ENCODE data around the gene NHP2.
"Not testable (repeated sequence)": the region's sequence is repeated elsewhere in the genome, so short reads cannot be mapped to it uniquely, and the experiment has no call there.

The NHP2 gene

GRCh38 chr5:178153530-178154340 is at the start of gene NHP2:
TSS of gene NHP2 (minus strand) at chr5:178153885. CDS start at chr5:178153817, 68 bp downstream.
- DNase-seq = peak; percentile 98

- DNase-seq = no peak
Measured at GRCh38 chr5:178202541-178202940, 48.9 kb upstream of the NHP2 start.

- DNase-seq = no peak
Measured at GRCh38 chr5:178201927-178202235, 48.2 kb upstream of the NHP2 start.

GRCh38 chr5:178201221-178201926 is 47.7 kb upstream of the NHP2 start:
- DNase-seq = no peak

- no peak for DNase-seq
Measured at GRCh38 chr5:178199581-178200434, 46.1 kb upstream of the NHP2 start.

GRCh38 chr5:178198706-178199105 is 45.0 kb upstream of the NHP2 start:
- DNase-seq = no peak

- not testable (repeated sequence) for DNase-seq
Measured at GRCh38 chr5:178198151-178198550, 44.5 kb upstream of the NHP2 start.

- DNase-seq = no peak
Measured at GRCh38 chr5:178196986-178197385, 43.3 kb upstream of the NHP2 start.

- no peak for DNase-seq
Measured at GRCh38 chr5:178196281-178196812, 42.7 kb upstream of the NHP2 start.

- no peak for DNase-seq
Measured at GRCh38 chr5:178194026-178194425, 40.3 kb upstream of the NHP2 start.

- DNase-seq = no peak
Measured at GRCh38 chr5:178193251-178193809, 39.6 kb upstream of the NHP2 start.

GRCh38 chr5:178192787-178193186 is 39.1 kb upstream of the NHP2 start:
- DNase-seq = no peak

GRCh38 chr5:178192244-178192643 is 38.6 kb upstream of the NHP2 start:
- DNase-seq = no peak

- no peak for DNase-seq
Measured at GRCh38 chr5:178191661-178192060, 38.0 kb upstream of the NHP2 start.

GRCh38 chr5:178189433-178189832 is 35.7 kb upstream of the NHP2 start:
- no peak for DNase-seq

- no peak for DNase-seq
Measured at GRCh38 chr5:178187014-178187413, 33.3 kb upstream of the NHP2 start, which contains the start of gene GMCL2. TSS of gene GMCL2 (minus strand) at chr5:178187371. CDS start at chr5:178187299, 72 bp downstream.

- no peak for DNase-seq
Measured at GRCh38 chr5:178186427-178186826, 32.7 kb upstream of the NHP2 start.

- no peak for DNase-seq
Measured at GRCh38 chr5:178182158-178182876, 28.6 kb upstream of the NHP2 start.

- DNase-seq = no peak
Measured at GRCh38 chr5:178180141-178180863, 26.6 kb upstream of the NHP2 start.

GRCh38 chr5:178177569-178177968 is 23.9 kb upstream of the NHP2 start:
- no peak for DNase-seq

GRCh38 chr5:178176791-178177190 is 23.1 kb upstream of the NHP2 start:
- no peak for DNase-seq
